Type B pancreatic cell (in vitro differentiated cells): ENCODE results near the gene SCARB2. TPM values are rescaled to one million over a fixed set of nuclear protein-coding genes. Genes with fewer than 3 reads are reported as not detected.

Source experiments
- DNase-seq: peaks from one replicate; pipeline ENCODE4 v3.0.0; 2021; ENCODE audit warnings: mixed read lengths; ENCODE audit not compliant: unreplicated experiment; ENCODE audit errors: extremely low spot score
- H3K27ac Mint-ChIP-seq: 2 replicates; pipeline ENCODE4 v1.8.0; 2021; ENCODE audit warnings: mild to moderate bottlenecking, mixed read lengths
- H3K27me3 Mint-ChIP-seq: 2 replicates; pipeline ENCODE4 v1.8.0; 2021; ENCODE audit warnings: mixed read lengths
- H3K36me3 Mint-ChIP-seq: 2 replicates; pipeline ENCODE4 v1.8.0; 2021; ENCODE audit warnings: mixed read lengths
- H3K4me1 Mint-ChIP-seq: one replicate; pipeline ENCODE4 v1.8.0; 2021; ENCODE audit warnings: mixed read lengths; ENCODE audit not compliant: unreplicated experiment
- H3K4me3 Mint-ChIP-seq: 2 replicates; pipeline ENCODE4 v1.8.0; 2021; ENCODE audit warnings: mild to moderate bottlenecking, mixed read lengths
- H3K9me3 Mint-ChIP-seq: 2 replicates; pipeline ENCODE4 v1.8.0; 2021; ENCODE audit warnings: mixed read lengths
- CTCF ChIP-seq: fragments of 200-600 bp; sonication (generic); conservative IDR thresholded peaks from 2 replicates; pipeline ENCODE4 v1.5.0; 2021; ENCODE audit warnings: antibody characterized with exemption, mild to moderate bottlenecking
- total RNA-seq: library from RNA; stranded (reverse); gene quantifications from 2 replicates; pipeline ENCODE4 v1.2.1, GENCODE V29; 2021; ENCODE audit warnings: low replicate concordance

The SCARB2 gene
- total RNA-seq, 1 donor from 2014 or later: 102 TPM

- no peak for DNase-seq
- Mint-ChIP-seq H3K36me3 (peaks cover 7% of the 10 kb centered on the region), H3K9me3 (peaks cover 15% of the 10 kb centered on the region), H3K4me1 (peaks cover 19% of the 10 kb centered on the region), H3K27ac (no peak overlapping the region), H3K27me3 (no peaks in the 10 kb centered on the region), H3K4me3 (no peak overlapping the region)
- no peak for TF ChIP-seq CTCF
These were observed 19.1 kb upstream of the SCARB2 start for GRCh38 chr4:76232681-76233080.

DNA sequence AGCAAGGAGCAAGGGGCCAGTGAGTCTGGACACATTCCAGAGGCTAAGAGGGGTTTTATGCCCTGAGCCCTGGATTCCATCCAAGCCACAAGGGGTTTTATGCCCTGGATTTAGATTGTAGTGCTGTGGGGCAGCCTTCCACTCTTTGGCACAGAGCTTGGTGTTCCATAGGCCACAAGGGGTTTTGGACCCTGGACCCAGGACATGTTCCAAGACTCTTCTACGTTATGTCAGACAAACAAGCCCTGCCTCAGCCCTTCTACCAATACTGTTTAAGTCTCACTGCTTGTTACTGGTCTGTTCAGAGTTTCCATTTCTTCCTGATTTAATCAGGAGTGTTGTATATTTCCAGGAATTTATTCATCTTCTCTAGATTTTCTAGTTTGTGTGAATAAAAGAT, 12.8 kb upstream of the SCARB2 start:
- no peak for DNase-seq
- Mint-ChIP-seq H3K27ac (no peak overlapping the region), H3K4me3 (no peak overlapping the region), H3K4me1 (no peaks in the 10 kb centered on the region), H3K36me3 (no peaks in the 10 kb centered on the region), H3K27me3 (no peaks in the 10 kb centered on the region), H3K9me3 (peaks cover 8% of the 10 kb centered on the region)
- TF ChIP-seq CTCF: no peak

DNA sequence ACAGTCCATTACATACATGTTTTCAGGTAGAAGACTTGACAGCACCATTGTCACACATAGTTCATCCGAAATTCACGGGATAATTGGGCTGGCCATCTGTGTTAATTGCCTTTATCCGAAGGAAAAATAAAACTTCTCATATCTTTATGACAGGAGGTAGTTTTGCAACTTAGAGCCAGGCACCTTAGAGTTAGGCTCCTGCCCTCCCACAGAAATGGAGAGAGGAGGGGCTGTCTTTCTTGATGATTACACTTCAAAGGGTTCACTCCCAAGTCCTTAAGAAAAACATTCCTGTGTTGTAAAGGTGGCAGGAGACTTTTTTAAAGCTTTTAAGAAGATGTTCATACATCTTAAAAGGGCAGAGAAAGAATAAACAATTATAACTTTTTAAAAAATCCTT, 10.5 kb upstream of the SCARB2 start:
- H3K4me3 Mint-ChIP-seq: no peak overlapping the region
- H3K27ac Mint-ChIP-seq: no peak overlapping the region
- no peak for TF ChIP-seq CTCF
- H3K9me3 Mint-ChIP-seq: peaks cover 2% of the 10 kb centered on the region
- DNase-seq: no peak
- no peaks in the 10 kb centered on the region for H3K36me3 Mint-ChIP-seq
- H3K27me3 Mint-ChIP-seq: no peaks in the 10 kb centered on the region
- no peaks in the 10 kb centered on the region for H3K4me1 Mint-ChIP-seq

GRCh38 chr4:76219299-76220055, 5.9 kb upstream of the SCARB2 start:
- no peaks in the 10 kb centered on the region for H3K27me3 Mint-ChIP-seq
- no peak overlapping the region for H3K27ac Mint-ChIP-seq
- peaks cover 20% of the 10 kb centered on the region for H3K4me1 Mint-ChIP-seq
- DNase-seq: no peak
- no peaks in the 10 kb centered on the region for H3K9me3 Mint-ChIP-seq
- H3K36me3 Mint-ChIP-seq: no peaks in the 10 kb centered on the region
- TF ChIP-seq CTCF: no peak
- no peak overlapping the region for H3K4me3 Mint-ChIP-seq

- Mint-ChIP-seq H3K4me1 (peaks cover 30% of the 10 kb centered on the region), H3K36me3 (no peaks in the 10 kb centered on the region), H3K27me3 (no peaks in the 10 kb centered on the region), H3K27ac (peak overlapping the region; percentile 42), H3K4me3 (no peak overlapping the region), H3K9me3 (no peaks in the 10 kb centered on the region)
- DNase-seq: no peak
- TF ChIP-seq CTCF: no peak
These were observed 3.6 kb upstream of the SCARB2 start for GRCh38 chr4:76216975-76217814.
